ENCODE results near the gene MAP3K5.
"Not testable (repeated sequence)": the region's sequence is repeated elsewhere in the genome, so short reads cannot be mapped to it uniquely, and the experiment has no call there.

Gene MAP3K5, protein sequence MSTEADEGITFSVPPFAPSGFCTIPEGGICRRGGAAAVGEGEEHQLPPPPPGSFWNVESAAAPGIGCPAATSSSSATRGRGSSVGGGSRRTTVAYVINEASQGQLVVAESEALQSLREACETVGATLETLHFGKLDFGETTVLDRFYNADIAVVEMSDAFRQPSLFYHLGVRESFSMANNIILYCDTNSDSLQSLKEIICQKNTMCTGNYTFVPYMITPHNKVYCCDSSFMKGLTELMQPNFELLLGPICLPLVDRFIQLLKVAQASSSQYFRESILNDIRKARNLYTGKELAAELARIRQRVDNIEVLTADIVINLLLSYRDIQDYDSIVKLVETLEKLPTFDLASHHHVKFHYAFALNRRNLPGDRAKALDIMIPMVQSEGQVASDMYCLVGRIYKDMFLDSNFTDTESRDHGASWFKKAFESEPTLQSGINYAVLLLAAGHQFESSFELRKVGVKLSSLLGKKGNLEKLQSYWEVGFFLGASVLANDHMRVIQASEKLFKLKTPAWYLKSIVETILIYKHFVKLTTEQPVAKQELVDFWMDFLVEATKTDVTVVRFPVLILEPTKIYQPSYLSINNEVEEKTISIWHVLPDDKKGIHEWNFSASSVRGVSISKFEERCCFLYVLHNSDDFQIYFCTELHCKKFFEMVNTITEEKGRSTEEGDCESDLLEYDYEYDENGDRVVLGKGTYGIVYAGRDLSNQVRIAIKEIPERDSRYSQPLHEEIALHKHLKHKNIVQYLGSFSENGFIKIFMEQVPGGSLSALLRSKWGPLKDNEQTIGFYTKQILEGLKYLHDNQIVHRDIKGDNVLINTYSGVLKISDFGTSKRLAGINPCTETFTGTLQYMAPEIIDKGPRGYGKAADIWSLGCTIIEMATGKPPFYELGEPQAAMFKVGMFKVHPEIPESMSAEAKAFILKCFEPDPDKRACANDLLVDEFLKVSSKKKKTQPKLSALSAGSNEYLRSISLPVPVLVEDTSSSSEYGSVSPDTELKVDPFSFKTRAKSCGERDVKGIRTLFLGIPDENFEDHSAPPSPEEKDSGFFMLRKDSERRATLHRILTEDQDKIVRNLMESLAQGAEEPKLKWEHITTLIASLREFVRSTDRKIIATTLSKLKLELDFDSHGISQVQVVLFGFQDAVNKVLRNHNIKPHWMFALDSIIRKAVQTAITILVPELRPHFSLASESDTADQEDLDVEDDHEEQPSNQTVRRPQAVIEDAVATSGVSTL (N-terminal part only)

DNA sequence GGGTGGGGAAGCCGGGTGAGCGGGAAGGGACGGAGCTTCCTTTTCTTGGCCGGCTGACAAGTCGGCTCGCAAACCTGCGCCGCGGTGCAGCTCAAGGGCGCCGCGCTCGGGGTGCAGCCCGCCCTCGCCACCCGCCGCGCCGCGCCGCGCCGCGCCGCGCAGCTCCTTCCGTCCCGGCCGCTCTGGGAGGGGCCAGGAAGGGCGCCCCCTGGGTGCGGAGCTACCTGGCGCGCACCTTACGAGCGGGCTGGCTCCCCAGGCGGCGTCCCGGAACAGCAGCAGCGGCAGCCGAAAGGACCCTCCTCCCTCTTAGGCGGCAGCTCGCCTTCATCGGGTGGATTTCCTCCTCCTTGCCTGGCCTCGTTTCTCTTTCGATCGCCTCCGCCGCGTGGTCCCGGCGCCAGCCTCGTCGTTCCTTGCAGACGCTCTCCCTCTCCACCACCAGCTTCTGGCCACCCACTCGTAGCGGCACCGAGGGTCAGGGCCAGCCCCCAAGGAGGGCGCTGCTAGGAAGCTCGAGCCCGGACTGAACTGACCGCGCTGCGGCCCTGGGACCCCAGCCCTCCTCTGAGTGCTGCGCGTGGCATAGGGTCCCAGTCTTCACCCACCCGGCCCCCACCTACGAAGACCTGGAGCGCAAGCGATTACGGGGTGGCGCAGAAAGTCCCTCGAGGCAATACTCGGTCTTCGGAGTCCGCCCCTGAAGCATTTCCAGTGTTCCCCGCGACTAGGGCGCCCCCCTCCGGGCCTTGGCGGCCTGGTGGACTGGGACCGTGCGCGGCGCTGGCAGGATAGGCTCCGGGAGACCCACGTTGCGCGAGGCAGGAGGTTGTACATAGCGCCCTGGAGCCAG is at the start of gene MAP3K5:
MAP3K5 (minus strand) TSS at position 68 of the 853 bp plus-strand sequence. CDS start 320 bp downstream, outside the sequence.
- DNase-seq, result peak; percentile 67 to 78

DNA sequence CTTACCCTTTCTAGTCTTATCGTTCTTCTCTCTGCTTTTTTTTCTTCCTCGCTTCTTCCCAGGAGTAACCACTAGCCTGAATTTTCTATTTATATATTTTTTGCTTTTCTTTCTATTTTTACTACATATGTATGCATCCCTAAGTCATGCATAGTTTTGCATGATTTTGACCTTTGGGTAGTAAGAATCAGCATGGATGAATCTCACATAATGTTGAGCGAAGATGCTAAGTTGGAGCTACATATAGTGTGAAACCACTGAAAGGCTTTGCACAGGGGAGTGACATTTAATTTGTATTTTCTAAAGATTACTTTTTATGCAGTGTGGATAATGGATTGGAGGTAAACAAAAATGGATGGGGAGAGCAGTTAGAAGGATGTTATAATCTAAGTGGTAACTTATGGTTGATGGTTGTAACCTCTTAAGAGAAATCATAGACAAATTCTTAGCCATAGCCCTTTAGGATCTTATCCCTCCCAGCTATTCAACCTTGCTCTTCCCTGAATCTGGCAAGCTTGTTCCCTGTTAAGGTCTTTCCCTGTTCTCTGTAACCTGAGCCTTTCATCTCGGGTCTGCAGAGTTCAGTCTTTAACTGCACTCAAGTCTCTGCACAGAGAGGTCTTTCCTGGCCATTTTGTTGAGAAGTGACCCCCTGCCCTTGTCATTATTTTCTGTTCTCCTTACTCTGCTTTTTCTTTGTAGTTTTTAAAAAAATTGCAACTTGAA is 48.2 kb upstream of the MAP3K5 start:
- DNase-seq, result no peak

DNA sequence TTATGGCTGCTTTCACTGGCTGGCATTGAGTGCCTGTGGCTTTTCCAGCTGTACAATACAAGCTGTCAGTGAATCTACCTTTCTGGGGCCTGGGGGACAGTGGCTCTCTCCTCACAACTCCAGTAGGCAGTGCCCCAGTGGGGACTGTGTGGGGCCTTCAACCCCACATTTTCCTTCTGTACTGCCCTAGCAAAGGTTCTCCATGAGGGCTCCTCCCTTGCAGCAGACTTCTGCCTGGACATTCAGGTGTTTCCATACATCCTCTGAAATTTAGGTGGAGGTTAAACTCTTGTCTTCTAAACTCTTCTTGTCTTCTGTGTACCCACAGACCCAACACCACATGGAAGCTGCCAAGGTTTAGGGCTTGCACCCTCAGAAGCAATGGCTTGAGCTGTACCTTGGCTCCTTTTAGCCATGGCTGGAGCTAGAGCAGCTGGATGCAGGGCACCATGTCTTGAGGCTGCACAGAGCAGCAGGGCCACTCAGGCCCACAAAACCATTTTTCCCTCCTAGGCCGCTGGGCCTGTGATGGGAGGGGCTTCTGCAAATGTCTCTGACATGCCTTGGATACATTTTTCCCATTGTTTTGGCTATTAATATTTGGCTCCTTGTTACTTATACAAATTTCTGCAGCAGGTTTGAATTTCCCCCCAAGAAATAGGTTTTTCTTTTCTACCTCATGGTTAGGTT is 39.7 kb upstream of the MAP3K5 start:
- DNase-seq, result no peak

DNA sequence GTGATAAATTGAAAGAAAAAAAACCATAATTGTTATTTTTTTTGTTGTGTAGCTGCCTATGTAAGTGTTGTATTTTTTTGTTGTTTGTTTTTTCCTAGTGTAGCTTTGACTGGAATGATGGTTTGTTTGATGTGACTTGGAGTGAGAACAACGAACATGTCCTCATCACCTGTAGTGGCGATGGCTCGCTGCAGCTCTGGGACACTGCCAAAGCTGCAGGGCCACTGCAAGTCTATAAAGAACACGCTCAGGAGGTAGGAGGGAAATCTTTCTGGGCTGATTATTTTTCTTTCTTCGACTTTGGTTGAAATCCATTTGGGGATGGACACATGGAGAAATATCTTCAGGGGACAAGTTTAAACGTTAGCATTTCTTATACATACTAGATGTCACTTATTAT is 33.9 kb upstream of the MAP3K5 start:
- no peak for DNase-seq

DNA sequence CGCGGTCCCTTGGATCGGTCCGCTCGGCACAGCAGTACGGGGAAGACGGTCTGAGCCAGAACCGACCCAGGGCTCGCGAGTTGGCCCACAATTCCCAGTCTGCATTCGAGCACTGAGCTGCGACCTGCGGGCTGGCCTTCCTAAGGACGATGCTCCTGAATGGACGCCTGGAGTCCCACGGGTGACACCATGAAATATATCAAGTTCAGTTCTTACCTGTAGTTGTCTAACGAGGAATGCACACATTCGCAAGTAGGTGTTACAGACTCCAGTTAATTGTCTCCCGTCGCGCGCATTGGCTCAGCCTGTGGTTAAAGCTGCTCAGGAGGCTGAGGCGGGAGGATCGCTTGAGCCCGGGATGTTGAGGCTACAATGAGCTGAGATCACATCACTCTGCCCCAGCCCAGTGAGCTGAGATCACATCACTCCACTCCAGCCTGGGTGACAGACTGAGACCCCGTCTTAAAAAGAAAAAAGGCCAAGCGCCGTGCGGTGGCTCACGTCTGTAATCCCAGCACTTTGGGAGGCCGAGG is 30.9 kb upstream of the MAP3K5 start:
- no peak for DNase-seq

DNA sequence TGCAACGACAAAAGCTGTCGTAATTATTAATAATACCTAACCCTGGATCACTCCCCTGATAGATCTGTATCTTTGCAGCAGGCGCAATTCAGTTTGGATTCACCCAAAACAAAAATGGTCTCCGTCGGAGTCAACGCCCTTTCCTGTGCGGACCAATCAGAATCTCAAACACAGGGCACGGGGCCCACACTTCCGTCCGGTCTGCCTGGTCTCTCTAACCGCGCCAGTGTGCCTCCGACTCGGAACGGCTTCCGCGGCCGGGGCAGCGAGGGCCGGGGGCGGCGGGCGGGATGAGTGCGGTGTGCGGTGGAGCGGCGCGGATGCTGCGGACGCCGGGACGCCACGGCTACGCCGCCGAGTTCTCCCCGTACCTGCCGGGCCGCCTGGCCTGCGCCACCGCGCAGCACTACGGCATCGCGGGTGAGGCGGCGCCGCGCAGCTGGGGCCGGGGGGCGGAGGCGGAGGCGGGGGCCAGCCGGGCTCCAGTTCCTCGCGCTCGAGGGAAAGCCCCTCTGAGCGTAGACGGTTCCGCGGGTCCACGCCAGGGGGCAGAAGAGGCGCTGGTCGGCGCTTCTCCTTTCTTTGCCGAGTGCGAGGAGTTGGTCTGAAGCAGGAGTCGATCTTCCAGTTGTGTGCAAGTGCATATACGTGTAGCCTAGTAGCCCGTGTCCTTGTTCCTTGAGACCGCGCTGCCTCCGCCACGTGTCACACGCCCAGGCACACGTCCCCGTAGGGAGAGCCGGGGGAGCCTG is 30.3 kb upstream of the MAP3K5 start, which contains the start of gene PEX7:
PEX7 (plus strand) TSS at position 217 of the 752 bp plus-strand sequence; CDS start at position 291, 74 bp downstream.
- DNase-seq, result peak; percentile 48 to 87

DNA sequence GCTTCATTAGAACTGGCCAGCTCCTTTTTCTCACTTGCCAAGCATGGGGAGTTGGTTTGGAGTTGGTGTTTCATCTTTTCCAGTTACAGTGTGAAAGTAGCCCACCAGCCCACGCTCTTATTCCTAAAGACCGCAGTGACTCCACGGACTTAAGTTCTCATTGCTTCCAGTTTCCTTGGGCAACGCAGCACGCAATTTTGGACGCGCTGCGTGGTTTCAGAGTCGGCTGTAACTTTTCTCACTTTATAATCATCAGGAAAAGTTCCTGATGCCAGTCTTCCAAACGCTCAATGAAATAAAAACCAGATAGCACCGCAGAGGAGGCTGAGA is 29.7 kb upstream of the MAP3K5 start:
- DNase-seq, result no peak

DNA sequence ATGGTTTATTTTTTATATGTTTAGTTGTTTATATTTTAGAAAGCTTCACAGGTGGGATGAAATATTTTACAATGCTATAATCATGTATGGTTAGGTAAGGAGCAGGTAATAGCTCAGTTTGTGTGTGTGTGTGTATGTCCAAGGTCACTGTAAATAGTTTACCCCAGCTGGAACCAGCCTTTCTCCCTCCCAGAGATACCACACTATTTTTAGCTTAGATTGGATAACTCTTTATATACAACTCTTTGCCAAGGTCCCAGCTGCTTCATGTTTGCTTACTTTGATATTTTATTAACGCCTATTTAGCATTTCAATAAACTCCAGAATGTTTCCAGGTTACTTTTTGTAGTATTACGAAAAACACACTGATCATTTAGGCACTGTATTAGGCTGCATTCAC is 28.3 kb upstream of the MAP3K5 start:
- DNase-seq, result no peak

DNA sequence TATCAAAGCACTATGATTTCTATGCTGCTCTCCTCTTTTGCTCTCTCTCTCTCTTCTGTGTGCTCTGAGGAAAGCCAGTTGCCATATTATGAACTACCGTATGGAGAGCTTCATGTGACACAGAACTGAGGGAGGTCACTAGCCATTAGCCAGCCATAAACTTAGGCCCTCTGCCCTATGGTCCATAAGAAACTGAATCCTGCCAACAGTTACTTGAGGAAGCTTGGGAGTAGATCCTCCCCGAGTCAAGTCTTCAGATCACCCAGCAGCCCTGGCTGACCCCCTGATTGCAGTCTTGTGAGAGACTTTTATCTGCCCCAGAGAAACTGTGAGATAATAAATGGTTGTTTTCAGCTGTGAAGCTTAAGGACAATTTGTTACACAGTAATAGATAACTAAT is 24.4 kb upstream of the MAP3K5 start:
- DNase-seq, result no peak

DNA sequence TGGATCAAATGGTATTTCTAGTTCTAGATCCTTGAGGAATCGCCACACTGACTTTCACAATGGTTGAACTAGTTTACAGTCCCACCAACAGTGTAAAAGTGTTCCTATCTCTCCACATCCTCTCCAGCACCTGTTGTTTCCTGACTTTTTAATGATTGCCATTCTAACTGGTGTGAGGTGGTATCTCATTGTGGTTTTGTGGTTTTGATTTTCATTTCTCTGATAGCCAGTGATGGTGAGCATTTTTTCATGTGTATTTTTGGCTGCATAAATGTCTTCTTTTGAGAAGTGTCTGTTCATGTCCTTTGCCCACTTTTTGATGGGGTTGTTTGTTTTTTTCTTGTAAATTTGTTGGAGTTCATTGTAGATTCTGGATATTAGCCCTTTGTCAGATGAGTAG is 23.3 kb upstream of the MAP3K5 start:
- not testable (repeated sequence) for DNase-seq

DNA sequence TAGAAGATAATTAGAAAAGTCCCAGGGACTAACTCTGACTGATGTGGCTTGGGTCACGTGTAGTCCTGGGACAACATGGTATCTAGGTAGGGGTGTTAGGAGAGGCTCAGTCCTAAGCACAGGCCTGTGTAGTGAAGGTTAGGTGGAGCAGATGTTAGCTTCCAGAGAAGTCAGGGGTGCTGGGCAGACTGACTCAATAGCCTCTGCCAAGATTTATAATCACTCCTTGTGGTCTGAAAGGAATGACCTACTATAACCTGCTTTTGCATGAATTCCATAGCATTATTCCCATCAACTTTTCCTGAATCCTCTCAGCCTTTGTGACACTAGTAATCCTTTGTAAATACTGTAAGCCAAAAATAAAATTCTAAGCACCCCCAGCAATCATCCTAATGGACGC is 19.9 kb upstream of the MAP3K5 start:
- DNase-seq, result no peak

DNA sequence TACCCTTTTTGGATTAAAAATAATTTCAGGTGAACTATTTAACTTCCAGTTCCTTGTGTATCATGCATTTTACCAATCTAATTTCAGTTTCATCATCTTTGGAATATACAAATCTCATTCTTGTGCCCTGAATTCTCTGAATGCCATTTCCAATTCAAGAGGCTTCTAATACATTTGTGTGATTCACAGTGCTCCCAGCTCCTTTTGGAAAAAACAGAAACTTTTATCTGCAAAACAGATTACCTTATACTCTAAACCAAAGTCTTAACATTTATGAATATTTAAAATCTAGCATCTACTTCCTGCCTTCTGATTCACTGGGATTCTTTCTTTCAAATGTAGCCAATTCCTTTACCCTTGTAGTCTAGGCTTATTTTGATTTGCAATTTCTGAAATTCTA is 19.0 kb upstream of the MAP3K5 start:
- DNase-seq, result no peak

DNA sequence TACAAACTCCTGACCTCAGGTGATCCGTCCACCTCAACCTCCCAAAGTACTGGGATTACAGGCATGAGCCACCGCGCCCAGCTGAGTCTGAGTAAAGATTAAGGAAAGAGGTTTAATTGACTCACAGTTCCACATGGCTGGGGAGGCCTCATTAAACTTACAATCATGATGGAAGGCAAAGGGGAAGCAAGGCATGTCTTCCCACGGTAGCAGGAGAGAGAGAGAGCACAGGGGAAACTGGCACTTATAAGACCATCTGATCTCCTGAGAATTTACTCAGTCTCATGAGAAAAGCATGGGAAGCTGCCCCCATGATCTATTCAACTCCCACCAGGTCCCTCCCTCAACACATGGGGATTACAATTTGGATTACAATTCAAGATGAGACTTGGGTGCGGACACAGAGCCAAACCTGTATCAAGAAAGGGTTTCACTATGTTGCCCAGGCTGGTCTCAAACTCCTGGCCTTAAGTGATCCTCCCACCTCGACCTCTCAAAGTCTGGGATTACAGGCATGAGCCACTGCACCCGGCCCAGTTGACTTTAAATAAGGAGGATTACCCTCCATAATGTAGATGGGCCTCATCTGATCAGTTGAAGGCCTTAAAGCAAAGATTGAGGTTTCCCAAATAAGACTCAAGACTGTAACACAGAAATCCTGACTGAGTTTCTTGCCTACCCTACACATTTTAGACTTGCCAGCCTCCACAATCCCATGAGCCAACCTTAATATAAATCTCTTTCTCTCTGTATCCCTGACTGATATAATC is 17.0 kb upstream of the MAP3K5 start:
- DNase-seq, result no peak

DNA sequence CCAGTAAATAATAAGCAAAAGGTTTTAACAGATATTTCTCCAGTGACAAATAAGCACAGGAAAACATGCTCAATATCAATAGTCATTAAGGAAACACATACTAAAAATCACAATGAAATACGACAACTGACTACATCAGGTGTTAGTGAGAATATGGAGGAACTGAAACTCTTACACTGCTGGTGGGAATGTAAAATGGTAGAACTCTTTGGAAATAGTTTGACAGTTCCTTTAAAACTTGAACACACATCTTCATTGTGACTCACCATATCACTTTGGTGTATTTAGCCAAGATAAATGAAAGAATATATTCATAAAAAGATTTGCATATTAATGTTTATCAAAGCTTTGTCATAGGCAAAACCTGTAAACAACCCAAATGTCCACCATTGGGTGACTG is 11.3 kb upstream of the MAP3K5 start:
- no peak for DNase-seq

DNA sequence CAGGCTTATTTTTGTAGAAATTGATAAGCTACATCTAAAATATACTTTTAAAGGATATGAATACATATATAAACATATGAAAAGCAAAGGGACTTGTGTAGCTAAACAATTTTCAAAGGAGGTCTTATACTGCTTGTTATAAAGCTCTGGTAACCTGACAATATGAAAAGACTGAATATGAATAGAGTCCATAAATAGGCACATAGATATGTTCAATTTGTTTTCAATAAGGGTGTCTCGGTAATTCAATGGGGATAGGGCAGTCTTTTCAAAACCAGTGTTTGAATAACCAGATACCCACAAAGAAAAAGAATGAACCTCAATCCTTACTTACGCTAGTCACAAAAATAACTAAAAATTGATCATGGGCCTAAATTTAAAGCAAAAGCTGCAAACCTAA is 9.3 kb upstream of the MAP3K5 start:
- DNase-seq, result no peak

DNA sequence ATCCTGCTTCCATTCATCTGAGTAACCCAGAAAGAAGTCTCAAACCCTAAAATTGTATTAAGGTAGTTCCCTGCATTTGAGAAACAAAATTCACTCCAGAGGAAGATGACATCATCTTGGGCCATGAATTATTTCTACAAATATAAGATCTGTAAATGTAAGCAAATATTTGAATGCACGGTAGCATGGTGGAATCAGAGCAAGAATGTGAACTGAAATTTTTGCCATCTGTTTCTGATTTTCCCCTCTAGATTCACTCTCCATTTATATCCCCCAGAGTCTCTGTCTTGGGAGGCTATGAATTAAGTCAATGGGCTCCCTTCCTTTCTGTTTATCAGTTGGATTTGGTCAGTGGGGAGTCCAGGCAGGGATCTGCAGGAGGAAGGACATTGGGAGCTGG is 5.8 kb upstream of the MAP3K5 start:
- DNase-seq, result no peak

DNA sequence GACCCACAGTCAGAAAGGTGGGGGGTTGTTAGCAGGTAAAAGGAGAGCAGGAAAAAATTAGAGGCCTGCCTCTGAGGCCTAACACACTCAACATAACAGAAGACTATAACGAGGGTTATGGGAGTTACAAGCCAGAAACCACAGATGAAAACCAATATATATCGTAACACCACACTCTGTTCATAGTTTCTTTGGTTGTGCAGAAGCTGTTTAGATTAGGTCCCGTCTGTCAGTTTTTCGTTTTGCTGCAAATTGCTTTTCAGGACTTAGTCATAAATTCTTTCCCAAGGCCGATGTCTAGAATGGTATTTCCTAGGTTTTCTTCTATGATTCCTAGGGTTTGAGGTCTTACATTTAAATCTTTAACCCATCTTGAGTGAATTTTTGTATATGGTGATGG is 3.7 kb upstream of the MAP3K5 start:
- no peak for DNase-seq

DNA sequence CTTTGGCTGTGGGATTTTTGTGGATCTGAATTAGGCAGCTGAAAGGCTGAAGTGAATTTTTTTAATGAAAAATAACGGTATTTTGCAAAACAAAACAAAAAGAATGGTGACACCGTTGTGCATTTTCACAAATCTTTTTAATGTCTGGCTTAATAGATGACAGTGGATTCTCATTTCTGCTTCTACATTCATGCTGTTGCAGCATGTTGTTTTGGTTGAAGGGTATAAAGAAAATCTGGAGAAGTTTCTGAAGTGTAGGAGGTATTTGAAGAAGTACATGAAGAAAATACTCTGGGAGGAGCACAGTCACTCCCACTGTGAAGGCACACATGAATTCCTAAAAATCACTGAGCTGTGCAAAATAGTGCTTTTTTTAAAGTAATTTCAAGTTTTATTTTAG is 3.1 kb upstream of the MAP3K5 start:
- no peak for DNase-seq

DNA sequence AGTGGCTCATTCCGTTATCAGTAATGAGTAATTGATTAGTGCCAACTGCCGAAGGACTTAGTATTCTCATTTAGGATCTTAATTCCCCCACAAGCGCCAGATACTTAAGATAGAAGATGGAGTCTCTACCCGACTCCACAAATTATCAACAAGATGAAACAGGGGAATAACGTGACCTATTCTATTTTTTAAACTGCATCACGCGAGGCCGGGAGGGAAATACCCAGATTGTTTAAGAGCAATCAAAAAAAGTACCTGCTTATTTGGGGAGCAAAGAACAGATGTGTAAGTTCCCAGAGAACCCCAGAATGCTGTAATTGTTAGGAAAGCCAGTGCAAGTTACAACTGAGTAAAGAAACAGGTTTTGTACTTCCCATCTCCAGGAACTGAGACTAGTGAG is 1.1 kb upstream of the MAP3K5 start:
- DNase-seq, result no peak
